HepG2 (cell line): ENCODE data around the gene ABCC3. TPM values are rescaled to one million over a fixed set of nuclear protein-coding genes. Genes with fewer than 3 reads are reported as not detected.
A peak's percentile ranks its signal among the peaks of the same experiment; 100 is the strongest.

Experiments used
- ARNT2 ChIP-seq: sonication (generic); formaldehyde crosslinking; IDR thresholded peaks from 2 replicates; pipeline ENCODE4 v1.8.0; 2022; ENCODE audit warnings: mild to moderate bottlenecking, low read depth, missing genetic modification reagents, moderate library complexity
- DPF2 ChIP-seq: sonication (generic); formaldehyde crosslinking; IDR thresholded peaks from 2 replicates; pipeline ENCODE4 v1.4.0; 2020; ENCODE audit warnings: mild to moderate bottlenecking, low read depth, missing genetic modification reagents, borderline replicate concordance
- GTF2F1 ChIP-seq: fragments of 150-350 bp; IDR thresholded peaks from 2 replicates; pipeline ENCODE4 v1.6.1; 2014; ENCODE audit warnings: low read length
- REL ChIP-seq: sonication (generic); formaldehyde crosslinking; conservative IDR thresholded peaks from 2 replicates; pipeline ENCODE4 v1.8.0; 2022; ENCODE audit warnings: mild to moderate bottlenecking, missing genetic modification reagents, moderate library complexity
- SETDB1 ChIP-seq: sonication (generic); formaldehyde crosslinking; IDR thresholded peaks from 2 replicates; pipeline ENCODE4 v1.5.1; 2020; ENCODE audit warnings: missing genetic modification reagents, mild to moderate bottlenecking, borderline replicate concordance
- ZIK1 ChIP-seq: sonication (generic); formaldehyde crosslinking; IDR thresholded peaks from 2 replicates; pipeline ENCODE4 v1.5.0; 2020; ENCODE audit warnings: mild to moderate bottlenecking, low read depth, missing genetic modification reagents, borderline replicate concordance
- ZNF543 ChIP-seq: sonication (generic); formaldehyde crosslinking; IDR thresholded peaks from 2 replicates; pipeline ENCODE4 v1.4.0; 2020; ENCODE audit warnings: mild to moderate bottlenecking, missing genetic modification reagents
- ZNF556 ChIP-seq: sonication (generic); formaldehyde crosslinking; IDR thresholded peaks from 2 replicates; pipeline ENCODE4 v1.4.0; 2020; ENCODE audit warnings: mild to moderate bottlenecking, missing genetic modification reagents, borderline replicate concordance
- polyA plus RNA-seq, 8 experiments: library from polyadenylated mRNA; depleted of rRNA in 3 of 8; stranded (reverse) in 7 of 8; unstranded in 1 of 8; fragments of >200 nt; fragmentation: Illumina TruSeq in 4 of 8; extraction: Trizol in 4 of 8; gene quantifications; 2 replicates each; pipeline versions ENCODE4 v1.2.1 to v1.2.3, GENCODE V29; 2011 to 2016; ENCODE audit warnings: low read depth in 4 of 8, missing spikeins in 1 of 8, mixed read lengths in 1 of 8; ENCODE audit not compliant: insufficient read depth in 1 of 8
- total RNA-seq, 5 experiments: library from RNA; depleted of rRNA; stranded (reverse); fragments of >200 nt; fragmentation: Illumina TruSeq; extraction: Trizol; gene quantifications; 2 replicates each; pipeline ENCODE4 v1.2.3, GENCODE V29; 2016; ENCODE audit warnings: low read depth in 1 of 5
- TF ChIP-seq, protein P1 (sequence below): IDR thresholded peaks from 2 replicates; pipeline ENCODE4 v1.6.1; 2018; ENCODE audit warnings: missing genetic modification reagents, mild to moderate bottlenecking, missing compliant biosample characterization
- TF ChIP-seq, protein P2 (sequence below): sonication (generic); formaldehyde crosslinking; IDR thresholded peaks from 2 replicates; pipeline ENCODE4 v1.5.0; 2020; ENCODE audit warnings: missing genetic modification reagents

The ABCC3 gene
- total and polyA plus RNA-seq, 2 of the 13 experiments (the other 11 are each of a cell fraction or from before 2014, with no cell fraction given): 25.2 to 50.7 TPM

DNA sequence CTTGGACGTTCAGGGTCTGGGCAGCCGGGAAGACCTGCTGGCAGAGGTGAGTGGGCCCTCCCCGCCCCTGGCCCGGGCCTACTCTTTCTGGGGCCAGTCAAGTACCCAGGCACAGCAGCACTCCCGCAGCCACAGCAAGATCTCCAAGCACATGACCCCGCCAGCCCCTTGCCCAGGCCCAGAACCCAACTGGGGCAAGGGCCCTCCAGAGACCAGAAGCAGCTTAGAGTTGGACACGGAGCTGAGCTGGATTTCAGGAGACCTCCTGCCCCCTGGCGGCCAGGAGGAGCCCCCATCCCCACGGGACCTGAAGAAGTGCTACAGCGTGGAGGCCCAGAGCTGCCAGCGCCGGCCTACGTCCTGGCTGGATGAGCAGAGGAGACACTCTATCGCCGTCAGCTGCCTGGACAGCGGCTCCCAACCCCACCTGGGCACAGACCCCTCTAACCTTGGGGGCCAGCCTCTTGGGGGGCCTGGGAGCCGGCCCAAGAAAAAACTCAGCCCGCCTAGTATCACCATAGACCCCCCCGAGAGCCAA is 8.6 kb upstream of the ABCC3 start (continued):
- TF ChIP-seq, protein P1, sequence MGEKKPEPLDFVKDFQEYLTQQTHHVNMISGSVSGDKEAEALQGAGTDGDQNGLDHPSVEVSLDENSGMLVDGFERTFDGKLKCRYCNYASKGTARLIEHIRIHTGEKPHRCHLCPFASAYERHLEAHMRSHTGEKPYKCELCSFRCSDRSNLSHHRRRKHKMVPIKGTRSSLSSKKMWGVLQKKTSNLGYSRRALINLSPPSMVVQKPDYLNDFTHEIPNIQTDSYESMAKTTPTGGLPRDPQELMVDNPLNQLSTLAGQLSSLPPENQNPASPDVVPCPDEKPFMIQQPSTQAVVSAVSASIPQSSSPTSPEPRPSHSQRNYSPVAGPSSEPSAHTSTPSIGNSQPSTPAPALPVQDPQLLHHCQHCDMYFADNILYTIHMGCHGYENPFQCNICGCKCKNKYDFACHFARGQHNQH: peak; percentile 75; the same call in 1 of the 2 replicates
- TF ChIP-seq SETDB1 (CRISPR knock-in tag) (no peak), ARNT2 (peak; percentile 68; the same call in 1 of the 2 replicates), ZIK1 (no peak), DPF2 (CRISPR knock-in tag) (no peak), ZNF543 (0 out of 2 replicates have a peak, but pooled peaks have one; percentile 39), REL (no peak), ZNF556 (CRISPR knock-in tag) (0 out of 2 replicates have a peak, but pooled peaks have one; percentile 49), GTF2F1 (no peak)
- TF ChIP-seq, protein P2, sequence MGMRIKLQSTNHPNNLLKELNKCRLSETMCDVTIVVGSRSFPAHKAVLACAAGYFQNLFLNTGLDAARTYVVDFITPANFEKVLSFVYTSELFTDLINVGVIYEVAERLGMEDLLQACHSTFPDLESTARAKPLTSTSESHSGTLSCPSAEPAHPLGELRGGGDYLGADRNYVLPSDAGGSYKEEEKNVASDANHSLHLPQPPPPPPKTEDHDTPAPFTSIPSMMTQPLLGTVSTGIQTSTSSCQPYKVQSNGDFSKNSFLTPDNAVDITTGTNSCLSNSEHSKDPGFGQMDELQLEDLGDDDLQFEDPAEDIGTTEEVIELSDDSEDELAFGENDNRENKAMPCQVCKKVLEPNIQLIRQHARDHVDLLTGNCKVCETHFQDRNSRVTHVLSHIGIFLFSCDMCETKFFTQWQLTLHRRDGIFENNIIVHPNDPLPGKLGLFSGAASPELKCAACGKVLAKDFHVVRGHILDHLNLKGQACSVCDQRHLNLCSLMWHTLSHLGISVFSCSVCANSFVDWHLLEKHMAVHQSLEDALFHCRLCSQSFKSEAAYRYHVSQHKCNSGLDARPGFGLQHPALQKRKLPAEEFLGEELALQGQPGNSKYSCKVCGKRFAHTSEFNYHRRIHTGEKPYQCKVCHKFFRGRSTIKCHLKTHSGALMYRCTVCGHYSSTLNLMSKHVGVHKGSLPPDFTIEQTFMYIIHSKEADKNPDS (CRISPR knock-in tag): no peak
